Gastrocnemius medialis (tissue), 4 donors: ENCODE results near the gene MTTP. TPM values are rescaled to one million over a fixed set of nuclear protein-coding genes. Genes with fewer than 3 reads are reported as not detected.

Experiments used
- ATAC-seq, 2 donors: fragments of 150-250 bp; one replicate each; pipeline ENCODE4 v1.9.1; 2016
- DNase-seq, 2 donors: peaks; one replicate each; pipeline ENCODE4 v3.0.0-alpha.2; 2019
- H3K27ac ChIP-seq, 4 donors: fragments of 200-600 bp; sonication (generic); 1 replicate in 1 of 4; 2 replicates in 3 of 4; pipeline ENCODE4 v1.5.1; 2016 to 2018; ENCODE audit warnings: mild to moderate bottlenecking in 2 of 4, moderate library complexity in 1 of 4
- H3K27me3 ChIP-seq, 3 donors: fragments of 200-600 bp; sonication (generic) in 2 of 3; 1 replicate in 1 of 3; 2 replicates in 2 of 3; pipeline versions ENCODE4 v1.5.1 to v1.6.0; 2016 to 2019; ENCODE audit warnings: mild to moderate bottlenecking in 1 of 3, moderate library complexity in 1 of 3
- H3K36me3 ChIP-seq, 2 donors: fragments of 200-600 bp; sonication (generic) in 1 of 2; one replicate each; pipeline ENCODE4 v1.5.1; 2017 to 2018
- H3K4me1 ChIP-seq, 2 donors: fragments of 200-600 bp; sonication (generic) in 1 of 2; one replicate each; pipeline ENCODE4 v1.5.1; 2016 to 2017; ENCODE audit warnings: mild to moderate bottlenecking in 2 of 2
- H3K4me3 ChIP-seq, 4 donors: fragments of 200-600 bp; sonication (generic) in 3 of 4; 1 replicate in 1 of 4; 2 replicates in 3 of 4; pipeline ENCODE4 v1.5.1; 2016 to 2019; ENCODE audit warnings: mild to moderate bottlenecking in 2 of 4
- H3K9me3 ChIP-seq, 3 donors: fragments of 200-600 bp; sonication (generic) in 2 of 3; 1 replicate in 1 of 3; 2 replicates in 2 of 3; pipeline ENCODE4 v1.5.1; 2016 to 2019
- CTCF ChIP-seq, 5 experiments: fragments of 450-650 bp in 3 of 5; fragments of 200-600 bp in 2 of 5; sonication (generic) in 2 of 5; IDR thresholded peaks in 4 of 5; conservative IDR thresholded peaks in 1 of 5; 1 replicate in 4 of 5; 2 replicates in 1 of 5; pipeline ENCODE4 v1.5.1; 2016 to 2019; ENCODE audit warnings: antibody characterized with exemption in 5 of 5, mild to moderate bottlenecking in 3 of 5, moderate library complexity in 3 of 5
- POLR2A ChIP-seq, 2 donors: fragments of 450-650 bp; IDR thresholded peaks; one replicate each; pipeline ENCODE4 v1.6.1; 2017; ENCODE audit warnings: antibody characterized with exemption in 2 of 2, mild to moderate bottlenecking in 2 of 2, moderate library complexity in 2 of 2
- in situ Hi-C, 4 donors: fragments of 200-750 bp; cut with MboI; loops; one replicate each; pipeline versions ENCODE4 v1.15.0 to v1.8.0; 2017; ENCODE audit warnings: low sequenced_read_pairs in 4 of 4
- intact Hi-C: fragments of 100-400 bp; cut with DNase I; formaldehyde crosslinking; loops from one replicate; pipeline ENCODE4 v1.15.1; 2023; ENCODE audit warnings: low total_unique reads
- total RNA-seq, 4 donors: library from RNA; depleted of rRNA; stranded (reverse); fragments of >200 nt; gene quantifications; one replicate each; pipeline versions ENCODE4 v1.1.0 to v1.2.3, GENCODE V29; 2016

MTTP gene
- total RNA-seq, 4 donors from 2014 or later, result 0.33 to 0.63 (median 0.59) TPM; not detected in 1

GRCh38 chr4:99536848-99537247 is 37.8 kb upstream of the MTTP start:
- no peak for DNase-seq
- H3K9me3 ChIP-seq, result no peaks in the 10 kb centered on the region
- in situ Hi-C loops, result loop anchor here in 1 of 4 donors (10.0 kb wide), 1 partner anchor 402 kb away; no protein-coding TSS in a partner anchor
- H3K36me3 ChIP-seq, result no peaks in the 10 kb centered on the region
- intact Hi-C loops, result no loop called here
- no peak for ATAC-seq
- TF ChIP-seq CTCF (IDR thresholded peaks at IDR 0.05 in 4 of 5, conservative IDR thresholded peaks at IDR 0.05 in 1 of 5) (no peak), POLR2A (IDR thresholded peaks at IDR 0.05) (no peak)
- H3K4me1 ChIP-seq, result no peaks in the 10 kb centered on the region
- no peak overlapping the region for H3K27ac ChIP-seq
- no peaks in the 10 kb centered on the region for H3K27me3 ChIP-seq
- H3K4me3 ChIP-seq, result no peak overlapping the region

- in situ Hi-C loops (loop anchor here in 1 of 4 donors (10.0 kb wide), 1 partner anchor 403 kb away; no protein-coding TSS in a partner anchor), intact Hi-C loops (no loop called here)
- ATAC-seq (no peak), DNase-seq (no peak)
- no peaks in the 10 kb centered on the region for H3K36me3 ChIP-seq
- H3K4me3 ChIP-seq, result no peak overlapping the region
- no peak overlapping the region for H3K27ac ChIP-seq
- TF ChIP-seq POLR2A (IDR thresholded peaks at IDR 0.05), result no peak
- no peak for TF ChIP-seq CTCF (IDR thresholded peaks at IDR 0.05 in 4 of 5, conservative IDR thresholded peaks at IDR 0.05 in 1 of 5)
- no peaks in the 10 kb centered on the region for H3K9me3 ChIP-seq
- no peaks in the 10 kb centered on the region for H3K27me3 ChIP-seq
- H3K4me1 ChIP-seq, result no peaks in the 10 kb centered on the region
Measured at GRCh38 chr4:99537674-99538073, 37.0 kb upstream of the MTTP start.

GRCh38 chr4:99540277-99540939 is 34.2 kb upstream of the MTTP start:
- no peaks in the 10 kb centered on the region for H3K27me3 ChIP-seq
- intact Hi-C loops, result no loop called here

GRCh38 chr4:99552872-99553271 is 21.8 kb upstream of the MTTP start:
- intact Hi-C loops (no loop called here), in situ Hi-C loops (loop anchor here in 2 of 4 donors (10.0 to 25.0 kb wide), 3 partner anchors 252 to 409 kb away; partner anchors contain the start of genes DNAJB14 (in 1 of the 2) and H2AZ1 (in 1 of the 2))
- H3K4me3 ChIP-seq, result no peak overlapping the region
- H3K4me1 ChIP-seq, result no peaks in the 10 kb centered on the region
- peaks cover 0 to 17% of the 10 kb centered on the region in 2 donors for H3K36me3 ChIP-seq
- no peaks in the 10 kb centered on the region for H3K27me3 ChIP-seq
- H3K9me3 ChIP-seq, result no peaks in the 10 kb centered on the region
- H3K27ac ChIP-seq, result no peak overlapping the region
- no peak for TF ChIP-seq POLR2A (IDR thresholded peaks at IDR 0.05)
- TF ChIP-seq CTCF (IDR thresholded peaks at IDR 0.05 in 4 of 5, conservative IDR thresholded peaks at IDR 0.05 in 1 of 5), result no peak
- no peak for ATAC-seq
- DNase-seq, result no peak

More at GRCh38 chr4:99540277-99540939, 34.2 kb upstream of the MTTP start:
- Histone ChIP-seq H3K9me3 (no peaks in the 10 kb centered on the region), H3K4me3 (no peak overlapping the region), H3K27ac (no peak overlapping the region), H3K4me1 (no peaks in the 10 kb centered on the region), H3K36me3 (no peaks in the 10 kb centered on the region)
- in situ Hi-C loops, result no loop called here
- no peak for ATAC-seq
- DNase-seq, result no peak
- TF ChIP-seq CTCF (IDR thresholded peaks at IDR 0.05 in 4 of 5, conservative IDR thresholded peaks at IDR 0.05 in 1 of 5) (no peak), POLR2A (IDR thresholded peaks at IDR 0.05) (no peak)
